Spinal cord (tissue), 10 donors: ENCODE data around the gene DGKH. TPM values are rescaled to one million over a fixed set of nuclear protein-coding genes. Genes with fewer than 3 reads are reported as not detected.
A peak's percentile ranks its signal among the peaks of the same experiment; 100 is the strongest.

Source experiments
- DNase-seq, 6 donors: peaks; one replicate each; pipeline versions ENCODE4 v3.0.0 to v3.0.0-alpha.2; 2013 to 2015; ENCODE audit warnings: low spot score in 6 of 6, low read depth in 4 of 6
- H3K27ac ChIP-seq: one replicate; pipeline ENCODE4 v1.5.1; 2013; ENCODE audit warnings: low read depth, low read length, control low read depth
- H3K27me3 ChIP-seq: one replicate; pipeline ENCODE4 v1.6.1; 2013; ENCODE audit warnings: low read length; ENCODE audit not compliant: control insufficient read depth, insufficient read depth
- H3K36me3 ChIP-seq: one replicate; pipeline ENCODE4 v1.6.1; 2013; ENCODE audit warnings: low read length; ENCODE audit not compliant: control insufficient read depth, insufficient read depth
- H3K4me1 ChIP-seq: one replicate; pipeline ENCODE4 v1.6.1; 2013; ENCODE audit warnings: low read length; ENCODE audit not compliant: control insufficient read depth, insufficient read depth
- H3K4me3 ChIP-seq: one replicate; pipeline ENCODE4 v1.5.1; 2013; ENCODE audit warnings: low read depth, low read length, control low read depth
- H3K9me3 ChIP-seq: one replicate; pipeline ENCODE4 v1.6.1; 2013; ENCODE audit warnings: low read length; ENCODE audit not compliant: control insufficient read depth, insufficient read depth
- WGBS: methylation state at CpG from one replicate; pipeline ENCODE4 v1.1.5; 2013; ENCODE audit warnings: missing lambda C conversion rate; ENCODE audit not compliant: insufficient coverage; 5-methylcytosine and 5-hydroxymethylcytosine counted together
- polyA plus RNA-seq, 2 donors: library from polyadenylated mRNA; unstranded; fragments of 120-200 nt; gene quantifications; one replicate each; pipeline ENCODE4 v1.2.1, GENCODE V29; 2013; ENCODE audit not compliant: insufficient read length in 2 of 2
- total RNA-seq, 2 donors: library from RNA; depleted of rRNA in 1 of 2; stranded (reverse); fragments of 120-200 nt in 1 of 2; fragments of >200 nt in 1 of 2; gene quantifications; one replicate each; pipeline versions ENCODE4 v1.2.3 to v1.2.4, GENCODE V29; 2013 to 2014
- donor health status: healthy.

DGKH gene
- total and polyA plus RNA-seq, 4 donors = 3.8 to 49.5 (median 6.3) TPM

- DNase-seq = no peak
- Histone ChIP-seq H3K4me1 (no peaks in the 10 kb centered on the region), H3K4me3 (no peak overlapping the region), H3K27me3 (no peaks in the 10 kb centered on the region), H3K36me3 (no peaks in the 10 kb centered on the region), H3K27ac (no peak overlapping the region), H3K9me3 (no peaks in the 10 kb centered on the region)
- WGBS = 93% methylated on average over 3 of the region's 8 CpGs
Measured at GRCh38 chr13:42260903-42261654, 212.6 kb downstream of the DGKH start.

- H3K9me3 ChIP-seq = no peaks in the 10 kb centered on the region
- no peaks in the 10 kb centered on the region for H3K27me3 ChIP-seq
- WGBS = 71% methylated on average over 1 of the region's 3 CpGs
- no peak for DNase-seq
- H3K27ac ChIP-seq = no peak overlapping the region
- H3K4me1 ChIP-seq = peaks cover 3% of the 10 kb centered on the region
- no peaks in the 10 kb centered on the region for H3K36me3 ChIP-seq
- H3K4me3 ChIP-seq = no peak overlapping the region
Measured at GRCh38 chr13:42266473-42266872, 218.0 kb downstream of the DGKH start.

GRCh38 chr13:42270160-42270856 lies 221.9 kb downstream of the DGKH start:
- 98% methylated on average over 6 of the region's 6 CpGs for WGBS
- Histone ChIP-seq H3K4me3 (no peak overlapping the region), H3K36me3 (no peaks in the 10 kb centered on the region), H3K4me1 (peaks cover 6% of the 10 kb centered on the region), H3K27me3 (no peaks in the 10 kb centered on the region), H3K27ac (no peak overlapping the region), H3K9me3 (no peaks in the 10 kb centered on the region)
- DNase-seq = no peak

- Histone ChIP-seq H3K9me3 (no peaks in the 10 kb centered on the region), H3K27me3 (no peaks in the 10 kb centered on the region), H3K4me3 (peak overlapping the region; percentile 91), H3K4me1 (peaks cover 6% of the 10 kb centered on the region), H3K27ac (peak overlapping the region; percentile 98), H3K36me3 (no peaks in the 10 kb centered on the region)
- 86% methylated on average over 5 of the region's 6 CpGs for WGBS
- DNase-seq = no peak
Measured at GRCh38 chr13:42270857-42271215, 222.4 kb downstream of the DGKH start.

- peaks cover 6% of the 10 kb centered on the region for H3K4me1 ChIP-seq
- peak overlapping the region; percentile 98 for H3K27ac ChIP-seq
- H3K9me3 ChIP-seq = no peaks in the 10 kb centered on the region
- peak; percentile 92 to 100 (median 96) for DNase-seq
- H3K4me3 ChIP-seq = peak overlapping the region; percentile 91
- peaks cover 3% of the 10 kb centered on the region for H3K36me3 ChIP-seq
- H3K27me3 ChIP-seq = no peaks in the 10 kb centered on the region
- 1% methylated on average over 30 of the region's 57 CpGs for WGBS
Measured at GRCh38 chr13:42271337-42272114, 223.1 kb downstream of the DGKH start.

GRCh38 chr13:42272115-42272803 lies 223.8 kb downstream of the DGKH start, which contains the start of gene AKAP11:
AKAP11 (plus strand) TSS chr13:42272152; CDS start chr13:42286349, 14,197 bp downstream.
- peaks cover 3% of the 10 kb centered on the region for H3K4me1 ChIP-seq
- H3K27me3 ChIP-seq = no peaks in the 10 kb centered on the region
- H3K36me3 ChIP-seq = peaks cover 3% of the 10 kb centered on the region
- H3K27ac ChIP-seq = peak within 1 kb of the TSS; percentile 98
- 0% methylated on average over 53 of the region's 59 CpGs for WGBS
- no peaks in the 10 kb centered on the region for H3K9me3 ChIP-seq
- peak; percentile 19 to 89 (median 45) for DNase-seq
- peak within 1 kb of the TSS; percentile 91 for H3K4me3 ChIP-seq

GRCh38 chr13:42272804-42273175 lies 224.3 kb downstream of the DGKH start:
- Histone ChIP-seq H3K4me3 (peak overlapping the region; percentile 91), H3K4me1 (peaks cover 3% of the 10 kb centered on the region), H3K9me3 (no peaks in the 10 kb centered on the region), H3K27me3 (no peaks in the 10 kb centered on the region), H3K36me3 (peaks cover 3% of the 10 kb centered on the region), H3K27ac (peak overlapping the region; percentile 98)
- DNase-seq = peak in 1 of 6 donors; percentile 30
- no CpG with 5 or more reads among the region's 4 CpGs for WGBS

- 73% methylated on average over 4 of the region's 10 CpGs for WGBS
- no peak overlapping the region for H3K27ac ChIP-seq
- DNase-seq = no peak
- H3K9me3 ChIP-seq = no peaks in the 10 kb centered on the region
- H3K4me3 ChIP-seq = no peak overlapping the region
- peaks cover 3% of the 10 kb centered on the region for H3K4me1 ChIP-seq
- no peaks in the 10 kb centered on the region for H3K27me3 ChIP-seq
- peaks cover 3% of the 10 kb centered on the region for H3K36me3 ChIP-seq
Measured at GRCh38 chr13:42274386-42275097, 226.1 kb downstream of the DGKH start.

GRCh38 chr13:42275098-42275471 lies 226.6 kb downstream of the DGKH start:
- Histone ChIP-seq H3K9me3 (no peaks in the 10 kb centered on the region), H3K36me3 (peaks cover 3% of the 10 kb centered on the region), H3K4me1 (peaks cover 3% of the 10 kb centered on the region), H3K27me3 (no peaks in the 10 kb centered on the region), H3K4me3 (no peak overlapping the region), H3K27ac (no peak overlapping the region)
- peak in 1 of 6 donors; percentile 13 for DNase-seq
- WGBS = 85% methylated on average over 2 of the region's 2 CpGs
